ENCODE results near the gene SHOC2. TPM values are rescaled to one million over a fixed set of nuclear protein-coding genes. Genes with fewer than 3 reads are reported as not detected.

The SHOC2 gene
- total RNA-seq, 1 experiment from 2014 or later, result 14.3 TPM

DNA sequence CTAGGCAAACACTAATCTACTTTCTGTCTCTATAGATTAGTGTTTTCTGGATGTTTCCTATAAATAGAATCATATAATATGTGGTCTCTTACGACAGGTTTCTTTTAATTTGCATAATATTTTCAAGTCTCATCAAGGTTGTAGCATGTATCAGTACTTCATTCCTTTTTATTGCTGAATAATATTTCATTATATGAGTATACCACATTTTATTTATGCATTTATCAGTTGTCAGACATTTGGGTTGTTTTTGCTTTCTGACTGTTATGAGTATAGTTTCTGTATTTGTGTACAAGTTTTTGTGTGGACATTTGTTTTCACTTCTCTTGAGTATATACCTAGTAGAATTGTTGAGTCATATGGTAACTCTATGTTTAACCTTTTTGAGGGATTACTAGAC lies 48.2 kb downstream of the SHOC2 start:
- H2AFZ ChIP-seq (ENCODE audit: low read length), result no peak overlapping the region
- no peaks in the 10 kb centered on the region for H3K36me3 ChIP-seq (ENCODE audit: low read depth, low read length)
- H3K27ac ChIP-seq (ENCODE audit: low read length), result no peak overlapping the region
- BruUV-seq (replicated peaks), result no TSS peak
- no peaks in the 10 kb centered on the region for H3K27me3 ChIP-seq (ENCODE audit: low read length)
- CTCF ChIA-PET, result no interaction called here
- ATAC-seq (no peak), DNase-seq (no peak)
- TF ChIP-seq EZH2 (IDR thresholded peaks at IDR 0.05; ENCODE audit: low read length, unreplicated experiment) (no peak), EZH2phosphoT487 (IDR thresholded peaks at IDR 0.05; ENCODE audit: borderline replicate concordance, low read length) (no peak)
- TF ChIP-seq, protein P1, sequence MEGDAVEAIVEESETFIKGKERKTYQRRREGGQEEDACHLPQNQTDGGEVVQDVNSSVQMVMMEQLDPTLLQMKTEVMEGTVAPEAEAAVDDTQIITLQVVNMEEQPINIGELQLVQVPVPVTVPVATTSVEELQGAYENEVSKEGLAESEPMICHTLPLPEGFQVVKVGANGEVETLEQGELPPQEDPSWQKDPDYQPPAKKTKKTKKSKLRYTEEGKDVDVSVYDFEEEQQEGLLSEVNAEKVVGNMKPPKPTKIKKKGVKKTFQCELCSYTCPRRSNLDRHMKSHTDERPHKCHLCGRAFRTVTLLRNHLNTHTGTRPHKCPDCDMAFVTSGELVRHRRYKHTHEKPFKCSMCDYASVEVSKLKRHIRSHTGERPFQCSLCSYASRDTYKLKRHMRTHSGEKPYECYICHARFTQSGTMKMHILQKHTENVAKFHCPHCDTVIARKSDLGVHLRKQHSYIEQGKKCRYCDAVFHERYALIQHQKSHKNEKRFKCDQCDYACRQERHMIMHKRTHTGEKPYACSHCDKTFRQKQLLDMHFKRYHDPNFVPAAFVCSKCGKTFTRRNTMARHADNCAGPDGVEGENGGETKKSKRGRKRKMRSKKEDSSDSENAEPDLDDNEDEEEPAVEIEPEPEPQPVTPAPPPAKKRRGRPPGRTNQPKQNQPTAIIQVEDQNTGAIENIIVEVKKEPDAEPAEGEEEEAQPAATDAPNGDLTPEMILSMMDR (conservative IDR thresholded peaks at IDR 0.05; ENCODE audit: low read depth, low read length), result no peak
- H3K4me3 ChIP-seq (ENCODE audit: low read length), result no peak overlapping the region
- no peaks in the 10 kb centered on the region for H4K20me1 ChIP-seq (ENCODE audit: low read length)
- no peaks in the 10 kb centered on the region for H3K9me3 ChIP-seq (ENCODE audit: low read length)
- H3K4me1 ChIP-seq (ENCODE audit: insufficient read depth, low read length), result no peaks in the 10 kb centered on the region
- H3K4me2 ChIP-seq (ENCODE audit: low read length), result no peak overlapping the region
- intact Hi-C loops (cut with micrococcal nuclease), result no loop called here
- H3K9ac ChIP-seq (ENCODE audit: low read length), result no peak overlapping the region
- POLR2A ChIA-PET (ENCODE audit: unreplicated experiment), result no interaction called here
- peaks cover 23% of the 10 kb centered on the region for H3K79me2 ChIP-seq (ENCODE audit: low read length)
- H3F3A ChIP-seq (ENCODE audit: low read length, unreplicated experiment), result no peaks in the 10 kb centered on the region
- H3K9me2 ChIP-seq (replicated peaks; ENCODE audit: low read length), result no peaks in the 10 kb centered on the region

- ATAC-seq (no peak), DNase-seq (no peak)
- no peaks in the 10 kb centered on the region for H4K20me1 ChIP-seq (ENCODE audit: low read length)
- CTCF ChIA-PET, result no interaction called here
- no TSS peak for BruUV-seq (replicated peaks)
- H3F3A ChIP-seq (ENCODE audit: low read length, unreplicated experiment), result no peaks in the 10 kb centered on the region
- H2AFZ ChIP-seq (ENCODE audit: low read length), result no peak overlapping the region
- no peaks in the 10 kb centered on the region for H3K9me2 ChIP-seq (replicated peaks; ENCODE audit: low read length)
- no peaks in the 10 kb centered on the region for H3K27me3 ChIP-seq (ENCODE audit: low read length)
- intact Hi-C loops (cut with micrococcal nuclease), result no loop called here
- H3K27ac ChIP-seq (ENCODE audit: low read length), result no peak overlapping the region
- H3K9me3 ChIP-seq (ENCODE audit: low read length), result no peaks in the 10 kb centered on the region
- no peak overlapping the region for H3K4me2 ChIP-seq (ENCODE audit: low read length)
- H3K9ac ChIP-seq (ENCODE audit: low read length), result no peak overlapping the region
- H3K4me3 ChIP-seq (ENCODE audit: low read length), result no peak overlapping the region
- peaks cover 24% of the 10 kb centered on the region for H3K79me2 ChIP-seq (ENCODE audit: low read length)
- TF ChIP-seq EZH2phosphoT487 (IDR thresholded peaks at IDR 0.05; ENCODE audit: borderline replicate concordance, low read length), result no peak
- TF ChIP-seq, protein P1 (conservative IDR thresholded peaks at IDR 0.05; ENCODE audit: low read depth, low read length), result no peak
- TF ChIP-seq EZH2 (IDR thresholded peaks at IDR 0.05; ENCODE audit: low read length, unreplicated experiment), result no peak
- no peaks in the 10 kb centered on the region for H3K4me1 ChIP-seq (ENCODE audit: insufficient read depth, low read length)
- no peaks in the 10 kb centered on the region for H3K36me3 ChIP-seq (ENCODE audit: low read depth, low read length)
- POLR2A ChIA-PET (ENCODE audit: unreplicated experiment), result no interaction called here
These were observed 49.8 kb downstream of the SHOC2 start for GRCh38 chr10:110969183-110969582.

DNA sequence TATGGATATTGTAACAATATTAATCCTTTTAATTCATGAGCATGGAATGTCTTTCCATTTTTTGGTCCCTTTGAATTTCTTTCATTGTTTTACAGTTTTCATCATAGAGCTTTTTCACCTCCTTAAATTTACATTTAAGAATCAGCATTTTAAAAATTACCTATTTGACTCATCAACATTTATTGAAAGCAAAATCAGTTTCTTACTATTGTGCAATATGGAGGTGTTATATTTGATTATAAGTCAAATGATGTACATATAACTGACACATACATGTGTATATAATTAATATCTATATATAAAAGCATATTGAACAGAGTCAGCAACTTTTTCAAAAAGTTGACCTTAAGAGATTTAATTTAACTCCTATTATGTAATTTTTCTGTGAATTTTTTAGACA lies 52.2 kb downstream of the SHOC2 start:
- Histone ChIP-seq H3K9ac (ENCODE audit: low read length) (no peak overlapping the region), H3K4me1 (ENCODE audit: insufficient read depth, low read length) (no peaks in the 10 kb centered on the region), H4K20me1 (ENCODE audit: low read length) (no peaks in the 10 kb centered on the region), H3K4me3 (ENCODE audit: low read length) (no peak overlapping the region), H3F3A (ENCODE audit: low read length, unreplicated experiment) (no peaks in the 10 kb centered on the region), H3K36me3 (ENCODE audit: low read depth, low read length) (no peaks in the 10 kb centered on the region), H3K9me3 (ENCODE audit: low read length) (no peaks in the 10 kb centered on the region), H3K27ac (ENCODE audit: low read length) (no peak overlapping the region), H3K9me2 (replicated peaks; ENCODE audit: low read length) (no peaks in the 10 kb centered on the region), H2AFZ (ENCODE audit: low read length) (no peak overlapping the region), H3K4me2 (ENCODE audit: low read length) (no peak overlapping the region), H3K79me2 (ENCODE audit: low read length) (peaks cover 28% of the 10 kb centered on the region), H3K27me3 (ENCODE audit: low read length) (no peaks in the 10 kb centered on the region)
- ChIA-PET CTCF (interaction anchor here (0.8 kb wide), 1 partner anchor 24 kb away, joined by 3 read pairs; no protein-coding TSS in a partner anchor), POLR2A (ENCODE audit: unreplicated experiment) (no interaction called here)
- no peak for DNase-seq
- BruUV-seq (replicated peaks), result no TSS peak
- intact Hi-C loops (cut with micrococcal nuclease), result no loop called here
- TF ChIP-seq EZH2phosphoT487 (IDR thresholded peaks at IDR 0.05; ENCODE audit: borderline replicate concordance, low read length) (no peak), EZH2 (IDR thresholded peaks at IDR 0.05; ENCODE audit: low read length, unreplicated experiment) (no peak)
- TF ChIP-seq, protein P1 (conservative IDR thresholded peaks at IDR 0.05; ENCODE audit: low read depth, low read length), result no peak
- ATAC-seq, result no peak

Measured in PC-3 (cell line).